NT2/D1 (cell line): ENCODE measurements around the gene PCSK2.

Source experiments
- DNase-seq: peaks from one replicate; pipeline ENCODE4 v3.0.0-alpha.2; 2011; ENCODE audit warnings: low read depth, low spot score
- H3K27me3 ChIP-seq: 2 replicates; pipeline ENCODE4 v1.6.0; 2011; ENCODE audit warnings: mild to moderate bottlenecking; ENCODE audit not compliant: insufficient read length, insufficient read depth
- H3K36me3 ChIP-seq: 2 replicates; pipeline ENCODE4 v1.6.1; 2011; ENCODE audit warnings: mild to moderate bottlenecking, low read length, mixed read lengths; ENCODE audit not compliant: insufficient read depth, insufficient read length
- H3K4me1 ChIP-seq: 2 replicates; pipeline ENCODE4 v1.5.1; 2011; ENCODE audit not compliant: insufficient read depth, insufficient read length
- H3K4me3 ChIP-seq: 2 replicates; pipeline ENCODE4 v1.5.1; 2011; ENCODE audit warnings: low read depth; ENCODE audit not compliant: insufficient read length
- H3K9ac ChIP-seq: 2 replicates; pipeline ENCODE4 v1.6.0; 2011; ENCODE audit warnings: low read depth; ENCODE audit not compliant: insufficient read length
- H3K9me3 ChIP-seq: 2 replicates; pipeline ENCODE4 v1.5.1; 2011; ENCODE audit warnings: mild to moderate bottlenecking, low read length; ENCODE audit not compliant: insufficient read depth
- SUZ12 ChIP-seq: IDR thresholded peaks from 2 replicates; pipeline ENCODE4 v1.6.1; 2011; ENCODE audit not compliant: insufficient read length, insufficient read depth; ENCODE audit errors: extremely low read depth
- YY1 ChIP-seq: IDR thresholded peaks from 2 replicates; pipeline ENCODE4 v1.6.1; 2011; ENCODE audit not compliant: insufficient read length, insufficient read depth
- ZNF274 ChIP-seq: IDR thresholded peaks from 2 replicates; pipeline ENCODE4 v1.6.1; 2011; ENCODE audit warnings: mild to moderate bottlenecking, low read depth, low read length

The PCSK2 gene

DNA sequence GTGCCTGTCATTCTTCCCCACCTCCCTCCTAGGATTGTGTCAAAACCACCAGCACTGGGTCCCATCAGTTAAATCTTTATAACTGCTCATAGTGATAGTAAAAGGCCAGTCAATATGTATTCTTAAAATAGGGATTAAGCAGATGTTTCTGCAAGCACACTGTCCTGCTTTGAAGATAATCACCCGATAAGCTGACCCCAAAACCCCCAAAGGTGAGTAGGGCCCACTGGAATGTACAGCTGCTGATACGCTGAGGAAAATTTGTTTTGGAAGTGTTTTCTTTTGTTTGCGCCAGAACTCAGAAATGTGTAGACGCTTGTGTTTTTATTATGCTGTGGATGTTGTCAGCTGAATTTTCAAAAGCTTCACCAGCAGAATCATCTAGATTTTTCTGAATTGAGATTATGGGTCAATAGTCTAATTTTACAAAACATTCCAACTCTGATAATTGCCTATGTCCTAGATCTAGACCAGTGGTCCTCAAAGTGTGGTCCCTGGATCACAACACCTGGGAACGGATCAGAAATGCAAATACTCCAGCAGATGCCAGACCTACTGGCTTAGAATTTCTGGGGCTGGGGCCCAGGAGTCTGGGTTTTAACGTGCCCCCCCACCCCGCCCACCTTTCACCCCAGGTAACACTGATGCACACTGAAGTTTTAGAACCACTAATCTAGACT is 292.9 kb downstream of the PCSK2 start:
- H3K36me3 ChIP-seq, result no peaks in the 10 kb centered on the region
- no peaks in the 10 kb centered on the region for H3K4me1 ChIP-seq
- H3K4me3 ChIP-seq, result no peak overlapping the region
- no peak overlapping the region for H3K9ac ChIP-seq
- H3K9me3 ChIP-seq, result no peaks in the 10 kb centered on the region
- no peak for DNase-seq
- TF ChIP-seq YY1, result no peak
- no peak for TF ChIP-seq ZNF274
- TF ChIP-seq SUZ12, result no peak
- no peaks in the 10 kb centered on the region for H3K27me3 ChIP-seq

- no peaks in the 10 kb centered on the region for H3K36me3 ChIP-seq
- no peak overlapping the region for H3K4me3 ChIP-seq
- H3K9ac ChIP-seq, result no peak overlapping the region
- no peak for TF ChIP-seq SUZ12
- TF ChIP-seq ZNF274, result no peak
- no peak for TF ChIP-seq YY1
- H3K4me1 ChIP-seq, result no peaks in the 10 kb centered on the region
- H3K9me3 ChIP-seq, result no peaks in the 10 kb centered on the region
- no peaks in the 10 kb centered on the region for H3K27me3 ChIP-seq
- no peak for DNase-seq
Measured at GRCh38 chr20:17520583-17520982, 293.7 kb downstream of the PCSK2 start.

GRCh38 chr20:17522528-17522927 is 295.7 kb downstream of the PCSK2 start:
- Histone ChIP-seq H3K27me3 (no peaks in the 10 kb centered on the region), H3K9ac (no peak overlapping the region), H3K9me3 (no peaks in the 10 kb centered on the region), H3K36me3 (no peaks in the 10 kb centered on the region), H3K4me1 (no peaks in the 10 kb centered on the region), H3K4me3 (no peak overlapping the region)
- TF ChIP-seq SUZ12, result no peak
- no peak for TF ChIP-seq YY1
- no peak for TF ChIP-seq ZNF274
- DNase-seq, result no peak

DNA sequence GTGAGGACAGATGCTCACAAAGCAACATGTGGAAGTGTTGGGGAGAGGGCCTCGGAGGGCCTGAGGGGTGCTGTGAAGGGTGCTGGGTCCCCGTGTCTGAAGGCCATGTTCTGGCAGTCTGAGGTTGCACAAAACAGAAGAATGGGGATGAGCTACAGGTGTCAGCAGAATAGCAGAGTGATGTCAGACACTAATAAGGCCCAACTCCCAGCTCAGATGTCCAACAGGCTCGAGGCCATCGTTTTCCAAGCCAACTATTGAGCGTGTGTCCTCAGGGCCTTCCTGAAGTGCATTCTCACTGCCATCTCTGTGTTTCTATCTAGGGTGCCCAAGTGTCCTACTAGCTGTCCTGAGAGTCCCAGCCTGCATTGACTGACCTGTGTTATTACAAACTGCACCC is 296.5 kb downstream of the PCSK2 start:
- TF ChIP-seq SUZ12 (no peak), YY1 (no peak), ZNF274 (no peak)
- H3K36me3 ChIP-seq, result no peaks in the 10 kb centered on the region
- no peaks in the 10 kb centered on the region for H3K9me3 ChIP-seq
- no peaks in the 10 kb centered on the region for H3K4me1 ChIP-seq
- no peak for DNase-seq
- no peak overlapping the region for H3K9ac ChIP-seq
- no peaks in the 10 kb centered on the region for H3K27me3 ChIP-seq
- H3K4me3 ChIP-seq, result no peak overlapping the region

DNA sequence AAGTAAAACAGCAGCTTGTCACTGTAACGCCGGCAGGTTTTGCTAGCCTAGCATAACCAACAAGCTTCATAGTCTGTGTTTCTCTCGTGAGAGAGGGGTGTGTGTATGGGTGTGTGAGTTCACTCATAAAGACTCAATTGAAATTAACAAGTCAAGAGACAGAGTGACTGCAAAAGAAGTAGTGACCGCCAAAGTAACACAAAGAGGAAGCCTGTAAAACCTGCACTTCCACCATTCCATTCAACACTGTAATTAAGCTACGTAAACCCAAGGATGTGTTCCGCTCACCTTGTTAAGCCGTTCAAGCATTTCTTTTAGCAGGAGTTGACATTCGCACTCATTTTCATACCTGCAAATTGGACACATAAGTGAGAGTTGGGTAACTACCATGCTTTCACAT is 297.7 kb downstream of the PCSK2 start:
- no peak for DNase-seq
- TF ChIP-seq SUZ12 (no peak), ZNF274 (no peak), YY1 (no peak)
- H3K9me3 ChIP-seq, result no peaks in the 10 kb centered on the region
- no peak overlapping the region for H3K9ac ChIP-seq
- no peaks in the 10 kb centered on the region for H3K4me1 ChIP-seq
- no peak overlapping the region for H3K4me3 ChIP-seq
- H3K27me3 ChIP-seq, result no peaks in the 10 kb centered on the region
- no peaks in the 10 kb centered on the region for H3K36me3 ChIP-seq

DNA sequence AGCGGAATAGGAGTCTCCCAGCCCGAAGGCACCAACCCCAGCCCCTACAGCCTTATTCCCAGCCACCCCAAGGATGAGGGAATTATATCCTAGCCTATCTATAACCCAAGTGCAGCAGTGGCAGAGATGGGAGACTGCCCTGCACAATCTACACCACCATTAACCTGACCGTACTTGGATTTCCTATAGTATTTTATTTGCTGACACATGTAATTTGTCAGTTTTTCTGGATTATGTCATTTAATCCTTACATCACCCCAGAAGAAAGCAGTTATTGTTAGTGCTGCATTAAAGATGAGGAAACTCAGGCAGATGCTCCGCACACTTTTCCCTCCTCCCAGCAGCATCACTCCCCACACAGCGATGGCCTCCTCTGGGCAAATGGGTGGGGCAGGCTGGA is 298.3 kb downstream of the PCSK2 start:
- TF ChIP-seq SUZ12 (no peak), ZNF274 (no peak), YY1 (no peak)
- DNase-seq, result no peak
- no peaks in the 10 kb centered on the region for H3K9me3 ChIP-seq
- peaks cover 2% of the 10 kb centered on the region for H3K27me3 ChIP-seq
- no peaks in the 10 kb centered on the region for H3K36me3 ChIP-seq
- H3K9ac ChIP-seq, result no peak overlapping the region
- no peaks in the 10 kb centered on the region for H3K4me1 ChIP-seq
- no peak overlapping the region for H3K4me3 ChIP-seq

DNA sequence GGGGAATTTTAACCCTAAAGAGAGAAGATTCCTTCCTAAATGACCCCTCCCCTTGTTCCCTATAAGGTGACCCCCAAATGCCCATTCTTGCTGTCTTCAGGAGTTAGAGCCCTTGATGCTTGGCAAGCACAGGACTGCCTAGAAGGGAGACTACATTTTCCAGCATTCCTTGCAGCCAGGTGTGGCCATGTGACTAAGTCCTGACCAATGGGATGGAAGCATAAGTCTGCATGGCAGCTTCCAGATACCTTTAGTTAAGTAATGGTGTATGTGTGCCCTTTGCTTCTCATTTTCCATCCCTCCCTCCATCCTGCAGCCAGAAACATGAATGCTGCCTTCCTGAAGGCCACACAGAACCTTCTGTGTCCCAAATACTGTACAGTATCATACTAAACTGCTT is 298.8 kb downstream of the PCSK2 start:
- Histone ChIP-seq H3K4me1 (no peaks in the 10 kb centered on the region), H3K4me3 (no peak overlapping the region), H3K9ac (no peak overlapping the region), H3K27me3 (peaks cover 7% of the 10 kb centered on the region), H3K9me3 (no peaks in the 10 kb centered on the region), H3K36me3 (no peaks in the 10 kb centered on the region)
- peak; percentile 16 for DNase-seq
- TF ChIP-seq YY1, result no peak

GRCh38 chr20:17529586-17529985 is 302.7 kb downstream of the PCSK2 start:
- no peaks in the 10 kb centered on the region for H3K9me3 ChIP-seq
- no peak for DNase-seq
- H3K9ac ChIP-seq, result no peak overlapping the region
- no peaks in the 10 kb centered on the region for H3K36me3 ChIP-seq
- no peaks in the 10 kb centered on the region for H3K4me1 ChIP-seq
- peaks cover 9% of the 10 kb centered on the region for H3K27me3 ChIP-seq
- TF ChIP-seq ZNF274 (no peak), YY1 (no peak), SUZ12 (no peak)
- H3K4me3 ChIP-seq, result no peak overlapping the region
